HG02938 (cell line): ENCODE data around the gene MYO1E.

Experiments used
- ATAC-seq: cut with Tn5 transposase; IDR thresholded peaks from one replicate; pipeline ENCODE4 v1.9.1; 2021; ENCODE audit warnings: mild to moderate bottlenecking, moderate library complexity; ENCODE audit not compliant: unreplicated experiment

Gene MYO1E

DNA sequence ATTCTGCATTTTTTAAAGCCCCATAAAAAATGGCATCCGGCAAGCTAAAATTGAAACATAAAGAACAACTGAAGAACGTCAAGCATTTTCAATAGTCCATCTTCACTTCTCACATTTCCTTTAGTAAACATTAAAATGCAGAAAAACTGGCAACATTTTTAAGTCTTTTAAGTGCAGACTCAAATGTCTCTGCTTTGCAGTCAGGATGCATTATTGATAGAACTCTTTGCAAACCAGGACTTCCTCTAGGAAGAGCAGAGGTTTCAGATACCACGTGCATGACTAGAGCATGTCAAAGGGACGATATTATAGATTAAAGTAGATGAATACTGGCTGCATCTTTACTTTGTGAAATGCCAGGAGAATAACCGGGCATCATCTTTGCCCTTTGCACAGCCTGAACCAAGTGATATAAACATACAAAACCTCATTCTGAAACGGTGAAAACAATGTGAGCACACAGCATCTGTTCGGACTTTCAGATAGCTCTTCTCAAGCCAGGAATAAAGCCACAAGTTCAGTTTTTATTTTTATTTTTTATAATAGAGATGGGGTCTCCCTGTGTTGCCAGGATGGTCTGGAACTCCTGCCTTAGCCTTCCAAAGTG, 101.0 kb downstream of the MYO1E start:
- no peak for ATAC-seq

DNA sequence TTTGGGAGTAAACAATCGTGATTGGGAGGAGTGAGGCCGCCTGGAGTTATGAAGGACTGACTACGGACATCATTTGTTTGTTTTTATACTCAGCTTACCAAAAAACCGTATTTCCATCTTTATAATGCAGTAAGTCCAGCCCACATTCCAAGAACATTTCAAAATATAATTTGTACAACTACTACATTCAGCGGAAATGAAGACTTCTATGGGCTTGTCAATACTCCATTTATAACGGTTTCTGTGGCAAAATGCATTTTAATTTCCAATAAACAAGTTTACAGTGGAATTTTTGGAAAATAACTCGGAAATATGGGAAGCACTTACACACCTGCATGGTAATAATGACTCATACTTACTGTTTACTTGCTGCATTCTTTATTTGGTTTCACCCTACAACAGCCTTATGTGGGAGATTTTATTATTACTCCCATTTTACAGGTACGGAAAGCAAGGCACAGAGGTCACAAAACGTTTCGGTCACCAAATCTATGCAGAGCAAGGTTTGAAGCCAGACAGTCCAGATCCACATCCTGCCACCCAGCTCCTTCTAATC, 103.7 kb downstream of the MYO1E start:
- no peak for ATAC-seq

DNA sequence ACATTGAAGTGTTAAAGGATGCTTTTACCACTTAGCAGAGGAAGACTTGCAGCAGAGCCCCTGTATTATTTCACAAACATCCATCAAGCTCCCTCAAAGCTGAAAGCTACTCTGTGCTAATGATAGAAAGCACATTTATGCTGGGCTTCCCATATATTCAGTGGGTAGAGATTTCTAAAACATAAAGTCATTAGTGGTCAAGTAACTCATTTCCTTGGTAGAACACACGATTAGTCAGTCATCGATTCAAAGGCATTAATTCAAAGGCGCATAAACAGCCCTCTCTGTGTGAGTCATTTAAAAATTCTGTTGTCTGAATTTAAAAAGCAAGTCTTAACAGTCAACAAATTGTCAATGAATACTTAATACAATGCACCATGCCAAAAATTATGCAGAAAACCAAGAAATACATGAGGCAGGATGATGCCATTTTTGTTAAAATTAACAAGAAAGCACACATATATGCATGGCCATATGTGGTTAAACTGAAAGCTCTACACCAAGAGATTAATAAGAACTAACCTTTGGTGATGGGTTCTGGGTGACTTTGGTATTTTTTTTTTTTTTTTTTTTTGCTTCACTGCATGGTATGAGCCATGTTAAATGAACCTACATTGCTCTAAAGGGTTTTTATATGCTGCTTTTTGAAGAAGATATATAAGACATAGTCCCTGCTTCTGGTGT, 104.4 kb downstream of the MYO1E start:
- no peak for ATAC-seq

DNA sequence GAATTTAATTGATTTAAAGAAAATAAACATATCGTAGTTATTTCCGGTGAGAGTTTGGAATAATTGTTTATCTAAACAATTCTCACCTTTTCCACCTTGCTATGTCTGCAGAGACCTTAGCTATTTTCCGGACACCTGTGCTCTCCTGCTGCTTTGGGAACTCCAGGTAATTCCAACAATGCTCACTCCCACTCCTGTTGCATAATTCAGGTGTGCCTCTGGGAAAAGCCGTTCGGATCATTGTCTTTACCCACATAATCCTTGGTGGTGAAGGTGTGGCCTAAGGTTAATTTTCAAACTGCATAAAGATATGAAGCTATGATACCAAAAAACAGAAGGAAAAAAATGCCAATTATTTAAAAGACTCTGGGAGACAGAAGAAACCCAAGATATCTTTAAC, 106.6 kb downstream of the MYO1E start:
- ATAC-seq, result no peak

- no peak for ATAC-seq
Measured at GRCh38 chr15:59262316-59262715, 110.4 kb downstream of the MYO1E start.

GRCh38 chr15:59260090-59260489, 112.6 kb downstream of the MYO1E start:
- no peak for ATAC-seq

DNA sequence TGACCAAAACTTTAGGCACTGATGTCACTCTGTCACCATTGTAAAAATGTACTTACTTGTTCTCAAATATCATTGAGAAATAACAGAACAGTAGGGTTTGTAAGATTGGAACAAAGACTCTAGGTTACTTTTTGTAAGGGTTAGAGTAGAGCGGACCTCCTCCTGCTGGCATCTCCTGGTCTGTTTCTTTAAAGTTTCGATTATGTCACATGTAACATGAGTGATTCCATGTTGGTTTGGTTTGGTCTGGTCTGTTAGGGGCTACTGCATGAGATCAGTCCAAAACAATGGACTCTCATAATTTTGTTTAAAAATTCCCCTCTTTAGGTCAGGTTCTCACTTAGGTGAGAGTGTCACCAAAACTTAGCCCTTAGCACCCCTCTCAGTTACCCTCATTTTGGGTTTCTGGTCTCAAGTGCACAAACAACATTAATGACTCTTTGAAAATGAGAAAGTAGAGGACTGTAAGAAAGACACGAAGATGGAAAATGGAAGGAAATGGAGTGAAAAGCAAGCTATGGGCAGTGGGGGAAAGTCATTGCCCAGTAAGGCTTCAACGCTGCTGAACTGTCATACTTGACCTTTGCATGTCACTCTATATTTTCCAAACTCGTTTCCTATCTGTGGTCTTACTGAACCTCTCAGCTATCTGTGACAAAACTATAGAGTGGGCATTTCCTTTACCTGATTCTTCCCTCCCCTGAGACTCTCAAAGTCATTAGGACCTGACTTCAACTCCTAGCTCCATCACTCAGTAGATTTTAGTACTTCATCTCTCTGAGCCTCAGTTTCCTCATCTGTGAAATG, 113.3 kb downstream of the MYO1E start:
- ATAC-seq, result no peak

- ATAC-seq, result no peak
Measured at GRCh38 chr15:59258317-59258716, 114.4 kb downstream of the MYO1E start.

DNA sequence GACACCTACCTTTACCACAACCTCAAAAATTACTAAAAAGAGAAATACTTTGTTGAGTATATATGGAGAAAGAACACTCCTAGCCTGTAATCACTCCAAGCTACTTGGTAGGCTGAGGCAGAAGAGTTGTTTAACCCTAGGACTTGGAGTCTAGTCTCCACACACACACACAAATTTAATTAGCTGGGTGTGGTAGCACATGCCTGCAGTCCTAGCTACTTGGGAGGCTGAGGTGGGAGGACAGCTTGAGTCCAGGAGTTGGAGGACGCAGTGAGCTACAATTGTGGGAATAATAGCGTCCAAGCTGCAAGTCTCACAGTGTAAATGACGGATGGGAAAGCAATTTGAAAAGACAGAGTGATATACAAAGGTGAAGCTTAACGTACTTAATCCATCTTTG, 115.5 kb downstream of the MYO1E start:
- no peak for ATAC-seq

DNA sequence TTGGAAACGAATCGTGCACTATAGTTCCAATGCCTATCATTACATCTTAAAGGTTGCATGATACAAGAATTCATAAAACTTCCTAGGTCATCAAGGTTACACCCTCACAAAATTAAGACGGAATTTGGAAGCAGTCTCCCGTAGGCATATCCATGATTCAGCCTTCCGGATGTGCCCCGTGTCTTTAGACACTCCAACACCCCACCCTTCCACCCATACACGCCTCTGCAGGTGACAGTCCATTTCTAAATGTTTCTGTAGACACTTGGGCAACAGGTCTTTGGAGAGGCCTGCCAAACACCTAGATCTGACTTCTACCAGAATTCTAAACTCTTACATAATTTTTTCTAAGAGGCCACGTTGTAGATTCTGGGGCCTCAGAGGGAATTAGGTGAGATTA, 116.2 kb downstream of the MYO1E start:
- no peak for ATAC-seq

DNA sequence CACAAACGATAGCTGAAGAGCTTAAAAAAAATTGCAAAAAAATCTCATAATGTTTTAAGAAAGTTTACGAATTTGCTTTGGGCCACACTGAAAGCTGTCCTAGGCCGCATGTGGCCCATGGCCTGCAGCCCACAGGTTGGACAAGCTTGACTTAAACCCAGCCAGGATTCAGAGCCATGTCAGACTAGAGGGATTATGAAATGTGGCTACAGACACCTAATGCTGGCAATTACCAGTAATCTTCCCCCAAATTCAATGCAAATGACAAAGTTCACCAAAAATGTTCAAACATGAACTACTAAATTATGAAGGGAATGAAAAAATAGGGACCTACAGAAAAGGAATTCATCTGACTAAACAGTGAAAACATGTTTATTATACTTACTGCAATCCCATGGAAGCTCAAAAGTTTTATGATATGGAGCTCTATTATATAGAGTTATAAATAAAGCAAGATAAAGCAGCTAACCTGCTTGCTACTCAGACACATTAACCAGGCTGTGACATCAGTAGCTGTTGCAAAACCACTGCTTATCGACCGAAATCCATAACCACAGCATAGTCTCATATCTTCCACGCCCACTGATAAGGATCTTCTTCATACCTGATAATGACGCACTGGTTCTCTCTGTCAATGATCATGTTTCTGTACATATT, 116.9 kb downstream of the MYO1E start:
- peak; percentile 46 for ATAC-seq

DNA sequence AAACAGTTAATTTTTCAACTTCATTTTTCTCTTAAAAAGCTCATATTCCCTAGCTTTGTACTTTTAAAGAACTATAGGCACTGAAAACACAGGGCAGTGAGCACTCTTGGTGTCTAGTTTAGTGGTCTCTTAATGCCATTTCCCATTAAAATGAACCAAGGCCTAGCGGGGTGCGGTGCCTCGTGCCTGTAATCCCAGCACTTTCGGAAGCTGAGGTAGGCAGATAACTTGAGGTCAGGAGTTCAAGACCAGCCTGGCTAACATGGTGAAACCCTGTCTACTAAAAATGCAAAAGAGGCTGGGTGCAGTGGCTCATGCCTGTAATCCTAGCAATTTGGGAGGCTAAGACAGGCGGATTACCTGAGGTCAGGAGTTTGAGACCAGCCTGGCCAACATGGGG, 120.5 kb downstream of the MYO1E start:
- ATAC-seq, result no peak

- ATAC-seq, result peak; percentile 44
Measured at GRCh38 chr15:59251001-59251845, 121.4 kb downstream of the MYO1E start.

- no peak for ATAC-seq
Measured at GRCh38 chr15:59250249-59250648, 122.4 kb downstream of the MYO1E start.

GRCh38 chr15:59249816-59250215, 122.9 kb downstream of the MYO1E start:
- ATAC-seq, result no peak

DNA sequence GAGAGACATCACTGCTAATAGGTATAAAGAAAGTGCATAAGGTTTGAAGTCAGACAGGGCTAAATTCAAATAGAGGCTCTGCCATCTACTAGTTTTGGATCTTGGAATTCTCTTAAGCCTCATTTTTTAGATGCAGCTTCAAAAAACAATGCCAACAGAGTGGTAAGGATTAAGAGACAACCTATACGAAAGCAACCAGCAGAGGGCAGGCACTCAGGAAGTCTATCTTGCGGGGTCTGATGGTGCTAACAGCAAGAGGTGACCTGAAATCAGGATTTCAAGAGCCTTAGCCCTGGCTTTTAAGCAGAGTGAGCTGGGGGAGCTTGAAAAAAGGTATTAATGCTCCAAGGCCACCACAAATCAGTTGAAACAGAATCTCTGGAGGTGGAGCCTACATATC, 125.3 kb downstream of the MYO1E start:
- no peak for ATAC-seq

- no peak for ATAC-seq
Measured at GRCh38 chr15:59245559-59245958, 127.1 kb downstream of the MYO1E start.

DNA sequence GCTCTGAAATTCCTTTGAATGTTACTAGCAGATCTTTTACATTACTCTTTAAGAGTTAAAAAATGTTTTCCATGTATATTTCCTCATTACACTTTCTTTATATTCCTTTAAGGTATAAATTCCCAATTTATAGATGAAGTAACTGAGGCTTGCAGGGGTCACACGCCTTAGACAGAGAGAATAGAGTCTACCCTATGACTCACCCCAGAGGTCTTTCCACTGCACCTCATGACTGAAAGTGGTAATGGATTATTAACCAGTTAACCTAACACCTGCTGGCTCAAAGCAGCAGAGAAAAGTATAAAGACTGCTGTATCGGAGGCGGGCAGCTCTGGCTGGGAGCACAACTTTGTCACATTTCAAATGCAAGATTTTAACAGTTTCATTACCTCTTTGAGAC, 128.3 kb downstream of the MYO1E start:
- ATAC-seq, result peak; percentile 95

DNA sequence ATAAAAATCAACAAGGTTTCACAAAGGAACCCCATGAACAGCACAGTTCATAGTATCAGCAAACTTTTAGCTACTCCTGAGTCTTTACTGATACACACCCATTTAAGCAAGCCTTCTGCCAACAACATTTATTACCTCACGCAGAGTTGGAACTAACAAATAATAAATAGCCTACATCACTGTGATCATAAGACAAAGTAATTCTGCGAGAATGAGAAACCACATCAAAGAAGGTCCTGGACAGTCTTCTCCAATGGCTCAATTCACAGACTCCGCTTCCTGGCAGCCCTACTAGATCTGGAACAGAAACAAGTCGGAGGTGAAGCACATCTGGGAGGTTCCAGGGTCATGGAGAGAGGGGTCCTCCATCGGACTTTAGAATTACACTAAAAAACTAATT, 129.0 kb downstream of the MYO1E start:
- ATAC-seq, result no peak

DNA sequence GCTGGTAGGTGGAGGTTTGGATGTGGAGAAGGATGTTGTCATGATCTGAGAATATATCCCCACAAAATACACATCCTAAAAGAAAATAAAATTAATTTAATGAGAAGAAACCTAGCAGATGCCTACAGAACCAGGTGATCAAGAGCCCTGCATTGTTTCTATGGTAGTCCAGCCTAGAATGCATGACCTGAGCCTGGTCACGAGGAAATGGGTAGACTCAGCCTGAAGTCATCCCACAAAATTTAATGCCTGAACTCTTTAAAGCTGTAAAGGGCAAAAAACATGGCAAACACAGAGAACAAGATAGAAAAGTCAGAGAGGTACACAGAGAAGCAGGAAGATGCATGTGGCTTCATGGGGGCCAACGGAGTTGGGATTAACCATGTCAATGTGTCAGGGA, 130.0 kb downstream of the MYO1E start:
- ATAC-seq, result no peak
